OCI-LY1 (cell line): ENCODE results near the gene UBR3.

ENCODE experiments used
- CTCF ChIP-seq: fragments of 200-600 bp; sonication (generic), shearing (Covaris generic); IDR thresholded peaks from 2 replicates; pipeline ENCODE4 v1.5.1; 2017; ENCODE audit warnings: mild to moderate bottlenecking, antibody characterized with exemption, low read length, moderate library complexity, mixed read lengths
- EZH2 ChIP-seq: fragments of 200-600 bp; sonication (generic), shearing (Covaris generic); IDR thresholded peaks from 2 replicates; pipeline ENCODE4 v1.8.0; 2017; ENCODE audit warnings: borderline replicate concordance, mixed run types, mild to moderate bottlenecking, antibody characterized with exemption, low read length, moderate library complexity, mixed read lengths

DNA sequence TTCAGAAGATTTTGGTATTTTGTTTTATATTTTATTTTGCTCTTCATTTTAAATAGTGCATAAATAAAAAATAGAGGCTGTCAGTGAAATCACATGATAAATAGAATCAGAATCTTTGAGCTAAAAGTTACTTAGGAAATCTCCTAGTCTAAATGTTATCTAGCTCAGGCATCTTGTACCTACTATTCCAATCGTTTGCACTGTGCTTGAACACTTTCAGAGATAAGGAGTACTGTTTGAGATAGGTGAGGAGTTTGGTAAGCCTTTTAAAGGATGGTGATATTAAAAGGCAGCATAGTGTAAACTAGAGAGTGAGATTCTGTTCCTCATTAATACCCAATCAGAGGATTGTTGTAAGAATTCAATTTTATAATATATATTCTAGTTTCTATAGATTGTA is 193.5 kb downstream of the UBR3 start:
- TF ChIP-seq CTCF (no peak), EZH2 (no peak)
